GM18861 (cell line): ENCODE results near the gene ITSN1.

Experiments
- ATAC-seq: cut with Tn5 transposase; IDR thresholded peaks from one replicate; pipeline ENCODE4 v1.9.1; 2021; ENCODE audit not compliant: unreplicated experiment

ITSN1 gene

GRCh38 chr21:33677450-33677849 lies 35.1 kb downstream of the ITSN1 start:
- ATAC-seq, result no peak

- ATAC-seq, result no peak
These were observed 38.6 kb downstream of the ITSN1 start for GRCh38 chr21:33680870-33681269.

GRCh38 chr21:33682992-33683627 lies 40.8 kb downstream of the ITSN1 start:
- ATAC-seq, result no peak

GRCh38 chr21:33684068-33684467 lies 41.8 kb downstream of the ITSN1 start:
- ATAC-seq, result no peak

GRCh38 chr21:33684923-33685560 lies 42.7 kb downstream of the ITSN1 start:
- ATAC-seq, result no peak

DNA sequence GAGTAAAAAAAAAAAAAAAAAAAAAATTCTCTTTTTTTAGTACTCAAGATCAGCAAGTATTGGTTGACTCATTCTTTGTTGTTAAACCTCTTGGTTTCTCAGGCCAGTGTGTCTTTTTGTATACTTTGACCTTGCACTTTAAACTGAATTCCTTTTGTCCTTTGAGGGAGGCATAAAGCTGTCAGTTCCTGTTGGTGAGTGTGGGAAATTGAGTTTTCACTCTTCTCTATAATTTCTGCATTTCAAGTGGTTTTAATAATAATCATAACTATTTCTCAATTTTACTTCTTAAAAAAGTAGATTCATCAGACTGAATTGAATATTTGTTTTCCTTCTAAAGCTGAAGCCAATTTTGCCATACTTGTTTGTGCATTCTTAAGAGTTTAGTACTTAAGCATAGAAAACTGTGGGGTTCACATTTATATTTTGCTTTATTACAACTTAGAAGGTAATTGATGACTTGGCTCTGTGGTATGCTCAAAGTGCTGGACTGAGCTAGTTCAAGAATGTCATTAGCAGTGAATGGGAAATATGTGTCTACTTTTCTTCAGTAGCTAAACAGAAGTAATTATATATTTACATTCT lies 43.4 kb downstream of the ITSN1 start:
- ATAC-seq, result no peak

DNA sequence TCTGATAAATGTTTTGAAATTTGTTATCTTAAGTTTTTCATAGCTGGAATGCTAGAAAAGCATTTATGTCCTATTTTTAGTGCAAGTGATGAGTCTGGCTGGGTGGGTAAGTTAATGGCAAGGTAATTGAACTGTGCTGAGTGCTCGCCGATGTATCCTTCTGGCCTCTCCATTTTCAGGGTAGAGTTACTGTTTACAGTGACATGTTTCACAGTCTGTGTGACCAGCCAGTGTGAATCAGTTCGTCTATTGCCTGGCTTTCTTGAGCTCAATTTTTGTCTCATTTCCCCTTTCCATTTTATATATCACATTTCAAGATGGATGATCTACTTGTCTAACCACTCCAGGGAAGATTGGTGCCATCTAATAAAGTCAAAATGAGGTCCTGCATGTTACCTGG lies 44.1 kb downstream of the ITSN1 start:
- no peak for ATAC-seq

DNA sequence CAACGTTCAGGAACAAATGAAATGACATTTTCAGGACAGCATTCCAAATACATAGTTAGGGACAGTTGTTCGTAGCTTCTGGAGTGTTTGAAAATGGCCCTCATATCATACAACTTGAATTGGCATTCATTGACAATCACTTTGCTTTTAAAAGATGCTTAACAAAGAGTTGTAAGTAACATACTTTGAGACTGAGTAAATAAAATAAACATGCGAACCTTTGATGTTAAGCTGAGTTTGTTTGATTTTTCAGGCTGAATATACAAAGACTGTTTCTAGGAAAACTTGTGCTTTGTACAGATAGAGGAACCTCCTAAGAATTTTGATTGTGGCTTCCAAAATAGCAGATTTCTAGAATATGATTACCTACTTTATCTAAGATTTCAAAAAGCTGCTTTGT lies 45.3 kb downstream of the ITSN1 start:
- ATAC-seq, result no peak

DNA sequence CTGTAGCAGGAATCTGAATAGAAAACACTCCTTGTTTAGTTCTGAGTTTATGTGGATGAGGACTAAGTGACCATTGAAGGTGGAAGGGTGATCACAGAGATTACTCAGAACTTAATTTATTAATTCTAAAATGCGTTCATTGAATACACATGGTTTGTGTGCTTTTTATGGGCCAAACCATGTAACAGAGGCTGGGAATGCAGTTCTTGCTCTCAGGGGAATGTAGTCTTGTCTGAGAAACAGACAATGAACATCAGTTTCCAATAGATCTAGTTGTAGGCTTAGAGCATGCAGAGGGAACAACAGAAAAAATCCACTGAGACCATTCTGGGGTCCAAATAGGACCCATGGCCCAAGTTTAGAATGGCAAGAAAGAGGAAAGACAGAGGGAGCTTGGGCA lies 46.1 kb downstream of the ITSN1 start:
- no peak for ATAC-seq

GRCh38 chr21:33690874-33691273 lies 48.6 kb downstream of the ITSN1 start:
- no peak for ATAC-seq

DNA sequence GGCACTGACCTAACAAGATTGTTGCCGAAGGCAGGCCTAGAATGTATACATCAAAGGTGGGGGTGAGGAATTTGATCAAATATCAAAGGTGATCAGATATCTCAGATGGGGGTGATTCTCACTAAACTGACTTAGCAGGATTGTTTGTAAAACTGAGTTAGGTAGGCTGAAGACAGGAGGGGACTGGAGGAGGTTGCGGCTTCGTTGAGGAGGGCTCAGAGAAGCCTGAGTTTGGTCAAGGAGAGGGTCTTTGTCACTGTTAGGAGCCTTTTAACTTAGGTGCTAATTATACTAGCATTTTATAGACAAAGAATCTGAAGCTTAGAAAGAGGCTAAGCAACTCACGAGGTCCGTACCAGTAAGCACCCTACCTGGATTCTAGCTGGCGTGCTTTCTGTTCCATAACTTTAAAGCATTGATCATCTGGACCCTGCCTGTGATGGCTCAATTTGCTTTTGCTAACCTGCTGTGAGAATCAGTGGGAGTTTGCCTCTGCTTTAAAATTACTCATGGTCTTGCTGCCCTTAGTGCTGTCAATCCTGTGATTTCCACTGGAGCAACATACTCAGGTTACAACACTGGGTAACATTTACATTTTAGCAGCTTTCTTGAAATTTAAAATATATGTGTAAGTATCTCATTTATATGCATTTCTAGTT lies 49.8 kb downstream of the ITSN1 start:
- no peak for ATAC-seq

DNA sequence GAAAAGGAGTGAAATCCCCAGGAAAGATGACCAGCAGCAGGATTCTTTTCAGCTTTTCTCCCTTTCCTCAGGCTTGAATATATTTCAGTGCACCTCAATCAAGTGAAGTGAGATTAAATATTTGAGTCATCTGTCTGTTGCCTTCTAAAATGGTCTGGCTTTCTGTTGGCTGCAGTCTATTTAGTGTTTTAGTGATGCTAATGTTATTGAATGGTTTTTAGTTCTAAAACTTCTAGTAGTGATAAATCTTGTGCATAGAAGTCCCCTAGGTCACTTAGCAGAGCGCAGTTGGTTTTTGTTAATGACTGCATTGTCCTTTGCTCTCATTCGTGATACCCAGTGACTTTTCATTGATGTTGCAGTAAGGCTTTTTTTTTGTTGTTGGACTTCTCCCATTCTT lies 53.5 kb downstream of the ITSN1 start:
- no peak for ATAC-seq

DNA sequence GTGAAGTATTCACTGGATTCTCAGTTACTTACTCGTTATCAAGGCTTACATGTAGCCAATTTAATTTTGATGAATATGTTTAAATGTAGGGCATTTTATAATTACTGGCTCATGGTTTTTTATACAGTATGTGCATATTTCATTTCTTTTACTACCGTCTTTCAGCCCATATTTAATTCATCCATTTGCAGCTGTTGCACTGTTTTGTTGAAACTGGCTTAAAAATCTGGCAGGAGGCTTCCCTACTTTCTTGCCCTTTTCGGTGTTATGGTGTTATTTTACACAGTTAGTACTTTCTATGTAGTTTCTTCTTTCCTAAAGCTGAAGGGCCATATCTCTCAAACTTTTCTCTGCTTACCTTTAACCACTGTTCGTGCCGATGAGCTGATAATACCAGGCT lies 54.2 kb downstream of the ITSN1 start:
- no peak for ATAC-seq

- ATAC-seq, result no peak
These were observed 56.0 kb downstream of the ITSN1 start for GRCh38 chr21:33698087-33698860.

DNA sequence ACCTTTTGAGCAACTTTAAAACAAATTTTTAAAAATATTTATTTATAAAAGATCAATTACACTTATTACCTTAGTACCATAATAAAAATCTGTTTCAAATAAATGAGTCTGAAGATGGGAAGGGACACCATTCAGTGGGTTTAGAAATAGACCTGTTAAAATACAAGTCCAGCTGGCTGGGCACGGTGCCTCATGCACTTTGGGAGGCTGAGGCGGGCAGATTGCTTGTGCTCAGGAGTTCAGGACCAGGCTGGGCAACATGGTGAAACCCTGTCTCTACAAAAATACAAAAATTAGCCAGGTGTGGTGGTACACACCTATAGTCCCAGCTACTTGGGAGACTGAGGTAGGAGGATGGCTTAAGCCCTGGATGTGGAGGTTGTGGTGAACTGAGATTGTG lies 57.0 kb downstream of the ITSN1 start:
- ATAC-seq, result no peak

- no peak for ATAC-seq
These were observed 58.2 kb downstream of the ITSN1 start for GRCh38 chr21:33700491-33700890.

GRCh38 chr21:33703750-33704606 lies 61.7 kb downstream of the ITSN1 start:
- no peak for ATAC-seq

GRCh38 chr21:33707846-33708245 lies 65.5 kb downstream of the ITSN1 start:
- ATAC-seq, result no peak

DNA sequence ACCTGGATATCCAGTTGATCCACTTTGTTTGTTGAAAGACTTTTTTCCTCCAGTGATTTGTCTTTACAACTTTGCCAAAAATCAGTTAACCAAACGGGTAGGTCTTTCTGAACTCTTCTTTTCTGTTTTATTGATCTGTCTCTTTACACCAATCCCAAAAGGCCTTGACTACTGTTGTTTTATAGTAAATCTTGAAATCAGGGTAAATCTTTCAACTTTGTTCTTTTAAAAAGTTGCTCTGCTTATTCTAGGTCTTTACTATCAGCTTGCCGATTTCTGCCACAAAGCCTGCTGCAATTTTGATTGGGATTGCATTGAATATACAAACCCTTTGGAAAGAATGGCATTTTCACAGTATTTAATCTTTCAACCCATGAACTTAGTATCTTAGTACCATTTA lies 66.6 kb downstream of the ITSN1 start:
- ATAC-seq, result no peak

DNA sequence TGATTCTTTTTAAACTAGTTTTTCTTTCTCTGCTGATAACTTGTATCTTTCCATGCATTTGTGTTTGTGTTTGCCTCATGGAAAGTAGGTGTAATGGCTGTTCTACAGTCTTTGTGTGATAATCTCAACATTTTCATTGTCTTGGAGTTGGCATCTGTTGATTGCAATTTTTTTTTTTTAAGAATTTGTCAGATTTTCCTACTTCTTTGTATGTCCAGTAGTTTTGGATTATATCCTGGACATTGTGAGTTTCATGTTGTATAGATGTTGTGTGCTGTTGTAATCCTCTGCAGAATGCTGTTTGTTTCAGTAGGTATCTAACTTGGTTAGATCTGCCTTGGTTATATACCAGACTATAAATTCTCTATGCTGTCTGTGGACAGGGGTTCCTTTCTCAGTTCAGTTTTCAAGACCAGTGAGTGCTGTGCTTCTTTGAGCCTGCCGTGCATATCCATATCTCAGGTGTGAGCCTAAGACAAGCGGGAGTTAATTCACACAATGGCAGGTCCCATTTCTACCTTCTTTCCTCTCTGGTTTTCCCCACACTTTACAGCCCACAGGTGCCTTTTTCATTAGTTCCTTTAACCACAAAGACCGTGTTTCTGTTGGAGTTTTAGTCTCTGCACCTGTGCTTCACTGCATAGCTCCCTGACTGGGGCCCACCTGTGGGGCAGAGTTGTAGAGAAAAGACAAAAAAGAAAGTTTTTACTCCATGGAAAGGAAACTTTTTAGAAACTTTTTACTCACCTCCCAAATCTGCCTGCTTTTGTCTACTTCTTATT lies 69.9 kb downstream of the ITSN1 start:
- no peak for ATAC-seq
